ENCODE measurements around the gene RAPGEF4.

Gene RAPGEF4

GRCh38 chr2:173086518-173087213 lies 351.0 kb downstream of the RAPGEF4 start (continued):
- TF ChIP-seq ELK4 (IDR thresholded peaks at IDR 0.05; ENCODE audit: borderline replicate concordance, low read depth, low read length) (no peak), ZNF175 (tag by site-specific recombination; IDR thresholded peaks at IDR 0.05) (no peak), ZNF544 (tag by site-specific recombination; IDR thresholded peaks at IDR 0.05) (no peak), ZNF394 (tag by site-specific recombination; IDR thresholded peaks at IDR 0.05; ENCODE audit: borderline replicate concordance) (no peak), ZNF274 (IDR thresholded peaks at IDR 0.05; ENCODE audit: low read length) (no peak), ZNF274 (tag by site-specific recombination; IDR thresholded peaks at IDR 0.05; ENCODE audit: borderline replicate concordance) (no peak), ZNF701 (tag by site-specific recombination; IDR thresholded peaks at IDR 0.05) (no peak), SCRT2 (tag by site-specific recombination; IDR thresholded peaks at IDR 0.05) (no peak), KLF7 (tag by site-specific recombination; IDR thresholded peaks at IDR 0.05; ENCODE audit: borderline replicate concordance) (no peak), ZNF521 (tag by site-specific recombination; IDR thresholded peaks at IDR 0.05) (no peak), ZNF23 (tag by site-specific recombination; IDR thresholded peaks at IDR 0.05; ENCODE audit: borderline replicate concordance) (no peak), ZBTB17 (tag by site-specific recombination; IDR thresholded peaks at IDR 0.05) (peak; percentile 20; the same call in 1 of the 2 replicates)
- TF ChIP-seq, protein P1, sequence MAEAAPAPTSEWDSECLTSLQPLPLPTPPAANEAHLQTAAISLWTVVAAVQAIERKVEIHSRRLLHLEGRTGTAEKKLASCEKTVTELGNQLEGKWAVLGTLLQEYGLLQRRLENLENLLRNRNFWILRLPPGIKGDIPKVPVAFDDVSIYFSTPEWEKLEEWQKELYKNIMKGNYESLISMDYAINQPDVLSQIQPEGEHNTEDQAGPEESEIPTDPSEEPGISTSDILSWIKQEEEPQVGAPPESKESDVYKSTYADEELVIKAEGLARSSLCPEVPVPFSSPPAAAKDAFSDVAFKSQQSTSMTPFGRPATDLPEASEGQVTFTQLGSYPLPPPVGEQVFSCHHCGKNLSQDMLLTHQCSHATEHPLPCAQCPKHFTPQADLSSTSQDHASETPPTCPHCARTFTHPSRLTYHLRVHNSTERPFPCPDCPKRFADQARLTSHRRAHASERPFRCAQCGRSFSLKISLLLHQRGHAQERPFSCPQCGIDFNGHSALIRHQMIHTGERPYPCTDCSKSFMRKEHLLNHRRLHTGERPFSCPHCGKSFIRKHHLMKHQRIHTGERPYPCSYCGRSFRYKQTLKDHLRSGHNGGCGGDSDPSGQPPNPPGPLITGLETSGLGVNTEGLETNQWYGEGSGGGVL (tag by site-specific recombination; IDR thresholded peaks at IDR 0.05): no peak

DNA sequence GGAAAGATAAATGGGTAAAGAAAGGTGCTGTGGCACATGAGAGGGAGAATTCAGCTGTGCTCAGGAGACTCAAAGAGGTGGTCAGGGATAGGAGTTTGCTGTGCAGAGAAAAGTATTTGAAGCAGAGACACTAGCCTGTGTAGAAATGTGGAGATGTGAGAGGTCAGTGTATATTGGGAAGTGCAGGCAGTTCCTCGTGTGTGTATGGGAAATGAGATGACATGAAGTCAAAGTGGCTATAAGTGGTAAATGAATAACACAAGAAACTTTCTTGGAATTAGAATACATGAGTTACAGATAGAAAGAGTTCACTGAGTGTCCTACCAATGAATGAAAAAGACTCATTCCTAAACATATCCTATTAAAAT lies 351.6 kb downstream of the RAPGEF4 start:
- Histone ChIP-seq H3K9me3 (ENCODE audit: control insufficient read depth, insufficient read depth, low read depth, low read length) (no peaks in the 10 kb centered on the region), H3K36me3 (ENCODE audit: control insufficient read depth in 2 of 2, insufficient read depth in 1 of 2, low read length in 2 of 2) (peaks cover 0 to 10% of the 10 kb centered on the region in 2 experiments; a peak in 1 of 3 replicates), H3K27ac (ENCODE audit: extremely low read depth, low read depth, low read length) (no peak overlapping the region), H3K4me1 (ENCODE audit: control insufficient read depth, insufficient read depth, low read length) (no peaks in the 10 kb centered on the region), H3K4me3 (ENCODE audit: low read depth, low read length) (no peak overlapping the region)
- POLR2A ChIA-PET: no interaction called here
- CTCF ChIA-PET: no interaction called here
- TF ChIP-seq ZNF391 (tag by site-specific recombination; IDR thresholded peaks at IDR 0.05; ENCODE audit: borderline replicate concordance, low read depth) (no peak), ZFP3 (tag by site-specific recombination; IDR thresholded peaks at IDR 0.05; ENCODE audit: low read depth) (no peak), ZNF658 (tag by site-specific recombination; IDR thresholded peaks at IDR 0.05) (no peak), GLI2 (tag by site-specific recombination; IDR thresholded peaks at IDR 0.05; ENCODE audit: borderline replicate concordance, low read depth) (no peak), ZNF510 (tag by site-specific recombination; IDR thresholded peaks at IDR 0.05; ENCODE audit: insufficient replicate concordance) (no peak), ZNF707 (tag by site-specific recombination; IDR thresholded peaks at IDR 0.05) (no peak)
- TF ChIP-seq, protein P2, sequence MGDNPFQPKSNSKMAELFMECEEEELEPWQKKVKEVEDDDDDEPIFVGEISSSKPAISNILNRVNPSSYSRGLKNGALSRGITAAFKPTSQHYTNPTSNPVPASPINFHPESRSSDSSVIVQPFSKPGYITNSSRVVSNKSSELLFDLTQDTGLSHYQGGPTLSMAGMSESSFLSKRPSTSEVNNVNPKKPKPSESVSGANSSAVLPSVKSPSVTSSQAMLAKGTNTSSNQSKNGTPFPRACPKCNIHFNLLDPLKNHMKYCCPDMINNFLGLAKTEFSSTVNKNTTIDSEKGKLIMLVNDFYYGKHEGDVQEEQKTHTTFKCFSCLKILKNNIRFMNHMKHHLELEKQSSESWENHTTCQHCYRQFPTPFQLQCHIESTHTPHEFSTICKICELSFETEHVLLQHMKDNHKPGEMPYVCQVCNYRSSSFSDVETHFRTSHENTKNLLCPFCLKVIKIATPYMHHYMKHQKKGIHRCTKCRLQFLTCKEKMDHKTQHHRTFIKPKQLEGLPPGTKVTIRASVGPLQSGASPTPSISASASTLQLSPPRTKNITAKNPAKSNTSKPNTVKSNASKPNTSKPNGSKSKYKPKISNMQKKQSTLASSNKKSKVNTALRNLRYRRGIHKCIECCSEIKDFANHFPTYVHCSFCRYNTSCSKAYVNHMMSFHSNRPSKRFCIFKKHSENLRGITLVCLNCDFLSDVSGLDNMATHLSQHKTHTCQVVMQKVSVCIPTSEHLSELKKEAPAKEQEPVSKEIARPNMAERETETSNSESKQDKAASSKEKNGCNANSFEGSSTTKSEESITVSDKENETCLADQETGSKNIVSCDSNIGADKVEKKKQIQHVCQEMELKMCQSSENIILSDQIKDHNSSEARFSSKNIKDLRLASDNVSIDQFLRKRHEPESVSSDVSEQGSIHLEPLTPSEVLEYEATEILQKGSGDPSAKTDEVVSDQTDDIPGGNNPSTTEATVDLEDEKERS (tag by site-specific recombination; IDR thresholded peaks at IDR 0.05): no peak
